Upper lobe of left lung (tissue), 4 donors: Measurements from ENCODE around the gene TGM2.

ENCODE experiments used
- CTCF ChIP-seq, 6 experiments: fragments of 450-650 bp in 4 of 6; fragments of 200-600 bp in 2 of 6; sonication (generic) in 2 of 6; IDR thresholded peaks; one replicate each; pipeline ENCODE4 v1.5.1; 2016 to 2019; ENCODE audit warnings: antibody characterized with exemption in 6 of 6
- POLR2A ChIP-seq, 4 donors: fragments of 450-650 bp; IDR thresholded peaks; one replicate each; pipeline ENCODE4 v1.5.1; 2016 to 2017; ENCODE audit warnings: antibody characterized with exemption in 4 of 4, mild to moderate bottlenecking in 2 of 4

GRCh38 chr20:38166703-38167233 is 1.7 kb upstream of the TGM2 start:
- TF ChIP-seq CTCF (IDR thresholded peaks at IDR 0.05): no peak
- TF ChIP-seq POLR2A (IDR thresholded peaks at IDR 0.05): no peak
